SK-MEL-5 (cell line): Measurements from ENCODE around the gene MYO15B. TPM values are rescaled to one million over a fixed set of nuclear protein-coding genes. Genes with fewer than 3 reads are reported as not detected.

Experiments
- DNase-seq: peaks from one replicate; pipeline ENCODE4 v3.0.0-alpha.2; 2016; ENCODE audit warnings: low read depth, low spot score
- in situ Hi-C: cut with HindIII; loops from 2 replicates; pipeline ENCODE4 v1.10.0; 2016; ENCODE audit warnings: low sequenced_read_pairs, high pct_unique_total_duplicates, low pct_unique_long_range_greater_than_20kb
- total RNA-seq: library from RNA; depleted of rRNA; stranded (reverse); fragments of >200 nt; shearing (Covaris generic); gene quantifications from 2 replicates; pipeline ENCODE4 v1.2.3, GENCODE V29; 2014

MYO15B gene
- total RNA-seq, 1 experiment from 2014 or later: 1.6 TPM

DNA sequence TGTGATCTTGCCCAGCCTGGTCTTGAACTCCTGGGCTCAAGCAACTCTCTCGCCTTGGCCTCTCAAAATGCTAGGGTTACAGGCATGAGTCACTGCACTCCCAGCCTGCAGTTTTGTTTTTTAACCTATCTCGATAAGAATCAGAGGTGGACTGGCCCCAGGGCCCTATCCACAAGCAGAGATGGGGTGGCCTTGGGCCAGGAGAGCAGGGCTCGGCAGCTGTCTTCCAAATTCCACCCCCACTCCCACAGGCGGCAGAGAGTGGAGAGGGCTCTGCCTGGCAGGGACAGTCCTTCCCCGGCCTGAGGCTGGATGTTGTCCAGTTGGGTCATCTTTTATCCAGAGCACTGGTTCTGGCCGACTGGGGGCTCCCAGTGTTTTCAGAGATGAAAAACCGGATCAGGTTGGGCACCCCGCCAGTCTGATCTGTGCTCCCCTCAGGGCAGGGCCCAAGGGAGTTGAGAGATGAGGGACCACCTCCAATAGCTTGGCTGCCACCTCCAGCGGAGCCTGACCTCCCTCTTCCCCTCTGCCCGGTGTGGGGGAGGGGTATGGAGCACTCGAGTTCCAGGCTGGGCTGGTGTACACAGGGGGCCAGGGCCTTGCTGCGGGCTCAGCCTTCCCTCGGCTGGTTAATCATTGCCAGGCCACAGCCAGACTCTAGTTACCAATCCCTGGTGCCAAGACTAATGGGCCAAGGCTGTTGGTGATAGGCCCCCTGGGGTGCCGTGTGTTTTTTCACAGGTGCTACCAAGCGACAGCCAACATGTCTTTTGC, 30.3 kb upstream of the MYO15B start:
- in situ Hi-C loops: no loop called here
- no peak for DNase-seq

- in situ Hi-C loops: no loop called here
- no peak for DNase-seq
Measured at GRCh38 chr17:75557852-75558665, 29.5 kb upstream of the MYO15B start.

- no peak for DNase-seq
- in situ Hi-C loops: no loop called here
Measured at GRCh38 chr17:75558666-75559530, 28.7 kb upstream of the MYO15B start.

DNA sequence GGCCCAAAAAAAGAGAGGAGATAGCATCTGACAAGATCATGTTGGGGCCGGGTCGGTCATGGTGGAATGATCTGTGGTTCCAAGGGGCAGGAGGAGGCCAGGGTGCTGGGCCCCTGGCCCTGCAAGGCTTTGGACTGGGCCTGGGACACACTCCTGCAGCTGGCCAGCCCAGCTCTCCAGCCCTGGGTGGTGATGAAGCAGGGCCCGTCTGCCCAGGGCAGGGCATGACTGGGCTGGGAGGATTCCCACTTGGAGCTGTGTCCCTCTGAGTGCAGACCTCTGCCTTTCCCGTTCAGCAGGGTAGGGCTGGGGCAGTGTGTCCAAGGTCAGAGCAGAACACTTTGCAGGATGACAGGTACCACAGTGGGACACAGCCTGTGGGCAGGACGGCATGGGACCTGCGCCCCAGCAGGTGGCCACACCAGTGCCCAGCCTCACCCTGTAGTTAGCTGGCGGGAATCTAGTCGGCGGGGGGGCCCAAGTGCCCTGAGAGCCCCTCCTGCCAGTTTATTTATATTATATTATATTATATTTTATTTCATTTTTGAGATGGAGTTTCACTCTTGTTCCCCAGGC, 27.6 kb upstream of the MYO15B start:
- in situ Hi-C loops: no loop called here
- no peak for DNase-seq

DNA sequence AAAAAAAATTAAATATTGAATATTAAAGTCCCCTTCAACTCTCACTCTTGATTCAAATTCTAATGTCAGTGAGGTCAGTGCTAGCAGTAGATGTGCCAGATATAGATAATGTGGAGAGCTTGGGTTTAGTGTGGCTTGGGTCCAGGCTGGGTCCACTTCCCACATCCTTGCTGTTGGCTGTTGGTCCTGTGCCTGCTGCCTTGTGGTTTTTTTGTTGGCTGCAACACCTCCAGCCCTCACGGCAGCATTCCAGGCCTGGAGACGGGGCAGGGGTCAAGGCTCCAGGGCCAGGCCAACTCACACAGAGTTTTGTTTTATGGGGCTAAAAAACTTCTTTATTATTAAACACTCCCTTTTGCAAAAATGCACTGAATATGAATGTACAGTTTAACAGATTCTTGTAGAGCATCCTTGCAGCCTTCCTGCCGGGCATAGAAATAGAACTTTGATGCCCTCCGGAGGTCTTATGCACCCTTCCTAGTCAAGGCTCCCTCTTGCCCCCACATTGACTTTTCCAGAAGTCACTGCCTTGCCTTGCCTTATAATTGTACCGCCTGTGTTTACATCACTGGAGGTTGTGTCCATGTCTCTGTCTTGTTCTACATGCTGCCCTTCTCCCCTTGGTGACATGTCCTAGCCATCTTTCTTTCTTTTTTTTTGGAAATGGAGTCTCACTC, 25.5 kb upstream of the MYO15B start:
- in situ Hi-C loops: no loop called here
- DNase-seq: no peak

GRCh38 chr17:75563063-75563758, 24.4 kb upstream of the MYO15B start:
- in situ Hi-C loops: no loop called here
- no peak for DNase-seq

DNA sequence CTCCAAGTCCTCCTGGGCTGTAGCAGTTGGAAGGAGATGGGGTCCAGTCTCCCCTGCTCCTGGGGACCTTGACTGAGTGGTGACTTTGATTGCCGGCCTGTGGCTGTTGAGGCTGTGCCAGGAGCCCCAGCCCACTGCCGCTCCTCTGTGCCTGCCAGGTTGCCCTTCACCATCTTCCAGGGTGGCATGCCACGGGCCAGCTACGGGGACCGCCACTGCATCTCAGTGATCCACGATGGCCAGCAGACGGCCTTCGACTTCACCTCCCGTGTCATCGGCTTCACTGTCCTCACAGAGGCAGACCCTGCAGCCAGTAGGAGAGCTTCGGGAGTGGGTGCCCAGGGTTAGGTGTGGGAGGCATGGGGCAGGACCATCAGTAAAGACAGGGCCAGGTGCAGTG, 23.4 kb upstream of the MYO15B start:
- no peak for DNase-seq
- in situ Hi-C loops: no loop called here

DNA sequence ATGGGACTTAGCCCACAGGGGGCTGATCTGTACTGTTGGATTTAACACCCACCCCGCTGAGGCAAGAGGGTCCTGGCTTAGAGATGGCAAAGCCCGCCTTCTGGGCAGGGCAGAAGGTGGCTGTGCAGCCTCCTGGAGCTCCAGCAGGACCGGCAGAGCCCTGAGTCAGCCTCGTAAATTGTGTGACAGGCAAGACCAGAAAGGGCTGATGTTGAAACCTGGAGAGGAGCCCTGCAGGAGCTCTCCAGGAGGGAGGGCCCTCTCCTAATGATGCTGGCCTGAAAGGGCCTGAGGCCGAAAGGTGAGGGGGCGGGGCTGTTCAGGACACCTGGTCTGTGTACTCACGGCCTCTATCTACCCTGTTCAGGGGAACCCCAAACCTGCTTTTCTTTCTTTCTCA, 22.5 kb upstream of the MYO15B start:
- DNase-seq: no peak
- in situ Hi-C loops: no loop called here

DNA sequence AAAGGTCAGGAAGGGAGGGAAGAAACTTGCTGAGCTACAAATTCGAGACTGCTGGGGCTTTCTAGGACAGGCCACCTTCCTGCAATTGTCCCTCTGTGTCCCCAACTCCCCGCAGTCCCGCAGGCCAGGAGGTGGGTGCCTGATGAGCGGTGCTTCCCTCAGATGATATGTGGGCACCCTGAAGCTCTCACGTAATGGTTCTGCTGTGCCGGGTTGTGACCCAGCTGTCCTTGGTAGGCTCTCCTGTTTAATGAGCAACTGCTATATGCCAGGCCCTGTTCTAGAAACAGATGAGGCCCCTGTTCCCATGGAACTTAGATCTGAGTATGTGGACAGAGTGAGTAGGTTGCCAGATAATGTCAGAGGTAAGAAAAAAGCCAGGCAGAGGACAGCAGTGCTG, 22.0 kb upstream of the MYO15B start:
- in situ Hi-C loops: no loop called here
- no peak for DNase-seq

GRCh38 chr17:75566416-75566815, 21.2 kb upstream of the MYO15B start:
- no peak for DNase-seq
- in situ Hi-C loops: no loop called here

- no peak for DNase-seq
- in situ Hi-C loops: no loop called here
Measured at GRCh38 chr17:75566834-75567233, 20.8 kb upstream of the MYO15B start.

DNA sequence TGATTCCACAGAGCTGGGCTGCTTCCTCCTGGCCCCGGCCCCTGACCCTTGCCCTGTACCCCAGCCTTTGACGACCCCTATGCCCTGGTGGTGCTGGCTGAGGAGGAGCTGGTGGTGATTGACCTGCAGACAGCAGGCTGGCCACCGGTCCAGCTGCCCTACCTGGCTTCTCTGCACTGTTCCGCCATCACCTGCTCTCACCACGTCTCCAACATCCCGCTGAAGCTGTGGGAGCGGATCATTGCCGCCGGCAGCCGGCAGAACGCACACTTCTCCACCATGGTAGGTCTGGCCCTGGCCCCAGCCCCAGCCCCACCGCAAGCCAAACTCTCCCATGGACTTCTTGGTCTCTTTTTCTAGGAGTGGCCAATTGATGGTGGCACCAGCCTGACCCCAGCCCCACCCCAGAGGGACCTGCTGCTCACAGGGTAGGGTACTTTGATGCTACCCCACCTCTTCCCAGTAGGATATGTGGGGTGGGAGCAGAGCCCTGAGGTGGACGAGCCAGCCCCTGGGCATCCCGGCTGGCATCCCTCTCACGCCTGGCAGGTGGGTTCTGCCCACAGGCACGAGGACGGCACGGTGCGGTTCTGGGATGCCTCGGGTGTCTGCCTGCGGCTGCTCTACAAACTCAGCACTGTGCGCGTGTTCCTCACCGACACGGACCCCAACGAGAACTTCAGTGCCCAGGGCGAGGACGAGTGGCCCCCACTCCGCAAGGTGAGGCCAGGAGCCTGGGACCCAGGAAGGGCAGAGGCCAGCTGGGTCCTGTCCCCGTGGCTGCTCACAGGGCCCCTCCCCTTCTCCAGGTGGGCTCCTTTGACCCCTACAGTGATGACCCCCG, 19.0 kb upstream of the MYO15B start:
- DNase-seq: no peak

DNA sequence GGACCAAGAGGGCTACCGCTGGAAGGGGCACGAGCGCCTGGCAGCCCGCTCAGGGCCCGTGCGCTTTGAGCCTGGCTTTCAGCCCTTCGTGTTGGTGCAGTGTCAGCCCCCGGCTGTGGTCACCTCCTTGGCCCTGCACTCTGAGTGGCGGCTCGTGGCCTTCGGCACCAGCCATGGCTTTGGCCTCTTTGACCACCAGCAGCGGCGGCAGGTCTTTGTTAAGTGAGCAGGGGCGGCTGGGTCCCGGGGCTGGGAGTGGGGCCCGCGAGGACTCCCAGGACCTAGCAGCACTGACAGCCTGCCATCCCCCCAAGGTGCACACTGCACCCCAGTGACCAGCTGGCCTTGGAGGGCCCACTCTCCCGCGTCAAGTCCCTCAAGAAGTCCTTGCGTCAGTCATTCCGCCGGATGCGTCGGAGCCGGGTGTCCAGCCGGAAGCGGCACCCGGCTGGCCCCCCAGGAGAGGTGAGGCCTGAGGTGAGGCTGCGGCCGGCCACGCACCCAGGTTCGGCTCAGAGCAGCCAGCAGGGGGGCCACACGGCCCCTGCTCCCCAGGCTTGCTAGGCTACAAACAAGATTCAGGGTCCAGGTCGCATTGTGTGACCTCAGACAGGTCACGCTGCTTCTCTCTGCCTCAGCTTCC, 17.4 kb upstream of the MYO15B start:
- in situ Hi-C loops: no loop called here
- no peak for DNase-seq

More for the DNA sequence above, 19.0 kb upstream of the MYO15B start:
- in situ Hi-C loops: no loop called here

DNA sequence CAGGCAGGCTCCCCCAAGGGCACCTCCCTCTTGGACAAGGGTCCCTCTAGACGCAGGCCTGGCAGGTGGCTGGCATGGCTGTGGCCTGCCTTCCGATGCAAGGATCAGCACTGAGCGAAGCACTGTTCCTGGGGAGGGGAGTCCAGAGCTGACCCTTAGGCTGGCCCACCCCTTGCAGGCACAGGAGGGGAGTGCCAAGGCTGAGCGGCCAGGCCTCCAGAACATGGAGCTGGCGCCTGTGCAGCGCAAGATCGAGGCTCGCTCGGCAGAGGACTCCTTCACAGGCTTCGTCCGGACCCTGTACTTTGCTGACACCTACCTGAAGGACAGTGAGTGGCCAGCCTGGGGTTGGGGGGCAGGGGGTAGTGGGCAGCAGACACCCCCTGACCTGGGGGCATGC, 16.8 kb upstream of the MYO15B start:
- in situ Hi-C loops: no loop called here
- no peak for DNase-seq

- DNase-seq: no peak
Measured at GRCh38 chr17:75571197-75571884, 16.3 kb upstream of the MYO15B start.

More at GRCh38 chr17:75571197-75571884, 16.3 kb upstream of the MYO15B start:
- in situ Hi-C loops: no loop called here
